A172 (cell line): ENCODE results near the gene MAU2. TPM values are rescaled to one million over a fixed set of nuclear protein-coding genes. Genes with fewer than 3 reads are reported as not detected.

Experiments
- total RNA-seq: library from RNA; depleted of rRNA; stranded (reverse); fragments of >200 nt; shearing (Covaris generic); gene quantifications from 2 replicates; pipeline ENCODE4 v1.2.3, GENCODE V29; 2014; rRNA removed

MAU2 gene
- total RNA-seq, 1 experiment from 2014 or later, result 24.0 TPM

Other genes starting within 250 kb of the MAU2 start
- gene TMEM161A, start 182.4 kb upstream of the MAU2 start, total RNA-seq, result 29.1 and 31.5 TPM in 2 replicates
- gene MEF2B, start 150.6 kb upstream of the MAU2 start, total RNA-seq, result not detected in 2 replicates
- gene BORCS8, start 128.7 kb upstream of the MAU2 start, total RNA-seq, result 22.0 and 25.6 TPM in 2 replicates
- gene RFXANK, start 128.6 kb upstream of the MAU2 start, total RNA-seq, result 122 TPM in 2 replicates
- gene NR2C2AP, start 117.4 kb upstream of the MAU2 start, total RNA-seq, result 30.3 and 30.6 TPM in 2 replicates
- not detected in 2 replicates for gene NCAN, start 108.9 kb upstream of the MAU2 start, total RNA-seq
- gene TM6SF2, start 47.5 kb upstream of the MAU2 start, total RNA-seq, result not detected in 2 replicates
- gene SUGP1, start 320 bp upstream of the MAU2 start, total RNA-seq, result 24.0 and 34.2 TPM in 2 replicates
- gene GATAD2A, start 84.8 kb downstream of the MAU2 start, total RNA-seq, result 62.1 and 84.0 TPM in 2 replicates
- gene TSSK6, start 194.7 kb downstream of the MAU2 start, total RNA-seq, result 0.26 and 0.88 TPM in 2 replicates
- 43.2 and 101 TPM in 2 replicates for gene NDUFA13, start 195.4 kb downstream of the MAU2 start, total RNA-seq
- 0.62 and 1.1 TPM in 2 replicates for gene YJEFN3, start 208.1 kb downstream of the MAU2 start, total RNA-seq
- 0.02 and 0.05 TPM in 2 replicates for gene CILP2, start 217.4 kb downstream of the MAU2 start, total RNA-seq